GM21825 (cell line): ENCODE measurements around the gene ADD2.

Experiments used
- ATAC-seq: cut with Tn5 transposase; IDR thresholded peaks from one replicate; pipeline ENCODE4 v1.9.1; 2021; ENCODE audit warnings: mild to moderate bottlenecking, moderate library complexity; ENCODE audit not compliant: unreplicated experiment

ADD2 gene

DNA sequence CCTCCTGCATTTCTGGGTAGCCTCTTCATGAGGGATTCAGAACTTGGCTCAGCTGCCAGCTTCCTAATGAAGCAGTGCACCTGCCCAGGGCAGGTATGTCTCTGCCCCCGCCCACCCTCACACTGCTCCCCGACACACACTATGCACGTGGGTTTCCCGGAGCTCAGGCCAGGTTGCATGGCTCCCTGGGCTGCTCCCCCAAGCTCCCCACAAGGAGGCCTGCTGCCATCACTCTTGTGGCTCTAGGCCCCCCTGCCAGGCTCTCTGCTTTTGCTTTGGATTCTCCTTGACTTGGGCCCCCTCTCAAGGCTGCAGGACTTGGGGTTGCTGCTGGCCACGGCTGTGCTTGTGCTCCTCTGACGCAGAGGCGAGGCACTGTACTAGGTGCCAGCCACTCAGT, 43.6 kb downstream of the ADD2 start:
- no peak for ATAC-seq

DNA sequence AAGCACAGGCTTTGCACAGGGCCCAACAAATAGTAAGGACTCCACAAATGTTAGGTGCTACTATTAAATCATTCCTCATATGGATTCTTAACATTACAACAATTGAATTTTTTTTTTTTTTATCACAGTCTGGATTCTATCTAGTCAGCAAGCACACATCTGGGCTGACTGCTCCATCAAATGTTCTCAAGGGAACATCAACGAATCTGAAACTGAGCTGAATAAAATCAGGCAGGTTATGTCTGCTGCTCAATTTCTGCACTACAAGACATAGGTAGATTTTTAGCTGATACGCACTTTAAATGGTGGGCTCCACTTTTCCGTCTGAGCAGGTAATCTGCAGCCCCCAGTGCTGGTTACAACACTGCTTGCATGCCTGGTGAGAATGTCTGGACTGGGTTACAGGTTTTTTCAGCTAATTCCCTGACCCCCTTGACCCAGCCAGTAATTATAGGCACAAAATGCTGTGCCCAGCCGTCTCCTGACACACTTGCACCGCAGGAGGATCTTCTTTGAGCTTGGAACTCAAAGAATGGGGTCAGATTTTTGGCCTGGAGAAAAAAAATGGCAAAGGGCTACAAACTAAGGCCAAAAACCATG, 44.6 kb downstream of the ADD2 start:
- ATAC-seq: no peak

- ATAC-seq: no peak
These were observed 47.9 kb downstream of the ADD2 start for GRCh38 chr2:70720124-70720523.

DNA sequence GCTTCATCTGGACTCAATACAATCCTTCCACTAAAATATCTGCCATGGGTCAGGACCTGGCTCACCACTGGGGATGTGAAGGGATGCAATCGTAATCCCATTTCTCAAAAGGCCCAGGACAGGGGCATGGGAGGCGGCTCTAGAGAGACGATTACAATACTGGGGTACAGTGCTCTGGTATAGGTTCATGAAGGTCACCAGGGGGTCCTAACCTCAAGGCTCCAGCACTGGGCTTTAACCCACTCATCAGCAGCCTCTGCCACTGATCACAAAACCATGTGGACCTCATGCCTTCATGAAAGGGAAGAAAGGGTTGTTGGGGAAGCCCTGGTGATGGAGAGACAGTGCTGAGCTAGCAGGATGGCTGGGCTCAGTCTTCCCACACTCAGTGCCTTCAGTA, 48.8 kb downstream of the ADD2 start:
- no peak for ATAC-seq

DNA sequence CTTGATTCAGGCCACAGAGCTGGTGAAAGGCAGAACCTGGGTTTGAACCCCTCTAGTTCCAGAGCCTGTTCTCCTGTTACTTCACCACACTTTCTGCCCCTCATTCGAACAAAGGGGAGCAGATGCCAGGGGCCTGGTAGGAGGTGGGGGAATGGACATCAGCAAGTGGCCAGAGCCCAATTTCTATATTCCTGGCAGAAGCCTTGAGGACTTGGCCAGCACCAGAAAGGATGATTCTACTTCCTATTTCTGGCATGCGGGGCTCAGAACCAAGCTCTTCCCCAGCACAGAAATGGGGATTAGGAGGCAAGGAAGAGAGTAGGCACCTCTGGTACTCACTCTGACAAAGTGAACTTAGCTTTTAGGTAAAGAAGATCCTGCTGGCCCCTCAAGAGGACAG, 49.3 kb downstream of the ADD2 start:
- ATAC-seq: no peak

GRCh38 chr2:70718241-70718640, 49.8 kb downstream of the ADD2 start:
- ATAC-seq: no peak

- no peak for ATAC-seq
These were observed 50.5 kb downstream of the ADD2 start for GRCh38 chr2:70717431-70718038.

- ATAC-seq: no peak
These were observed 51.0 kb downstream of the ADD2 start for GRCh38 chr2:70716951-70717350.

- no peak for ATAC-seq
These were observed 51.8 kb downstream of the ADD2 start for GRCh38 chr2:70716131-70716743.

DNA sequence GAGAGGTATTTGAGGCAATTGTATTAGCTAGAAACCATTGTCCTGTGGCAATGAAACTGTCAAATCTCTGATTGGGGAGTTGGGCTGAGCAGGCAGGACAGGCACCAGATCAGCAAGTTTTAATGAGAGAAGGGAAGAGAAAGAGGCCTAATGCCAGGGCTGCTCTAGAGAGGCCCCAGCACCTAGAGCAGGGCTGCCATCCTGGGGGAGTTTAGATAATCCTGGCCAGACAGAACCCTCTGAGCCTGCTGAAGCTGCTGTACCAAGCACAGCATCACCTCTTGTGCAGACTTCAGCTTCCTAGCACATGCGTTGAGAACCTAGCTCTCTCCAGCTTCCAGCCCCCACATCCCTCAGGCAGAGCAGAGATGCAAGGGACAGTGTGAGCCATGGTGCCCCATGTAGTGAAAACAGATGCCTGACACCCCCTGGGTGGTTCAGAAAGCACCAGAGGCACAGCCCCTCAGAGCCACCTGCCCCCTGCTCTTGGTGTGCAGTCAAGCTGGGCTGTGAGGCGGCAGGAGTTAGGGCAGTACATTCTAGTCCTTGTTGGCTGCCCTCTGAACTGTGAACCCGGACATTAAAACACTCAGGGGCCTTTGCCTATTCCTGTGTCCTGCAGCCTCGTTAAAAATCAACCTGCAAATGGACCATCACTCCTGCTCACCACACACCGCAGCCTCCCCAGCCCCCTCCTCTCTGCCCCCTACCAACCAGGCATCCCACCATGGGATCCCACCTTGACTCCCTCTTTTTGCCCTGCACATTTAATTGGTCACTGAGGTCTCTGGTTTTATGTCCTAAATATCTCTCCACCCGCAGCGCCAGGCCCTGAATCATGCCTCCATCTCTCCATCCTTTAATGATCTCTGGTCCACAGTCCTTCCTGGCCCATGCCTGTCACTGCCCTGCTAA, 52.7 kb downstream of the ADD2 start:
- no peak for ATAC-seq

GRCh38 chr2:70714141-70714905, 53.7 kb downstream of the ADD2 start:
- ATAC-seq: no peak

- ATAC-seq: no peak
These were observed 55.1 kb downstream of the ADD2 start for GRCh38 chr2:70712916-70713315.

DNA sequence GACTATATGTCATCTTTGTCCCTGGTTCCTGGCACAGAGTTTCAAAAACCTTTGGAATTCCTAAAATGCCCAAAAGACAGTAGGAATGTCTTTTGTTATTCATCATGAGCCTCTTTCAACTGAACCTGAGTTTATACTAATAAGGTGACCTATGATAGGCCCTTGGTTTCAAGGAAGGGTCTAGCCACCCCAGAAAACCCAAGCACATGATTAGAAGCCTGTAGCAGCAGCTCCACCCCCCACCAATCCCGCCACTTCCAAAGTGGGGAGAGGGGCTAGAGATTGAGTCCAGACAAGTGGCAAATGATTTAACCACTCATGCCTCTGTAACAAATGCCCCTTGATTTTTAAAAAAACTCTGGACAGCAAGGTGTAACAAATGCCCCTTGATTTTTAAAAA, 56.8 kb downstream of the ADD2 start:
- ATAC-seq: no peak

- ATAC-seq: no peak
These were observed 57.8 kb downstream of the ADD2 start for GRCh38 chr2:70710038-70710690.

- no peak for ATAC-seq
These were observed 58.5 kb downstream of the ADD2 start for GRCh38 chr2:70709275-70710037.

- no peak for ATAC-seq
These were observed 59.4 kb downstream of the ADD2 start for GRCh38 chr2:70708376-70709199.

- ATAC-seq: no peak
These were observed 60.3 kb downstream of the ADD2 start for GRCh38 chr2:70707706-70708105.

DNA sequence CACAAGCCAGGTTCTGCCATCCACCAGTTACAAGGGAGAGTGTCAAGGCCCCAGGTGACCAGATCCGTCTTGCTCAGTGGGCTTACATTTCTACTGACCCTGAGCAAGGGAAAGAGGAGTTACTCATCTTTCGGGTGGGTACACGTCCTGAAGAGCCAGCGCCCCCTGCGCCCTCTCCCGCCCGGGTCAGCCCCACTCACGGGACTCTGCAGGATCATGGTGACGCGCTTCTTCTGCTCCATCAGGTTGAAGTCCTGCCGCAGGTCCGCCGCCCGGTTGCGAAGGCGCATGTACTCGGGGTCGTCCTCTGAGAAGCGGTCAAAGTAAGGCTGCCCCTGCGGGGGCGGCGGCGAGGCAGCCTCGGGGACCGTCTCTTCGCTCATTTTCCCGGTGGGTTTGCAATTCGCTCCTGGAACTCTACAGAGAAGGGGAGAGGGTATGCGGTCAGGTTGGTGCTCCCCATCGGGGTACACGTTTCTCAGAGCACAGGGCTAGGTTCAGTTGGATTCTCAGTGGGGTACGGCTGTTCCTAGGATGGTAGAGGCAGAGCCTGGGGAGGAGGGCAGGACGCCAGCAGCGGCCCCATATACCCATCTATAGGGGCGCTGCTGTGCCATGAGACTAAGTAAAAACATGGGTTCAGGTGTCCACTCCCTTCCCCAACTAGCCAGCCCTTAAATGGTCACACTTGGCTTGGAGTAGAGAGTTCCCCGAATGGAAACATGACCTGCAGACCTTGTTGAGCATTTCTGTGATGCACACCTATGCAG, 61.8 kb downstream of the ADD2 start:
- ATAC-seq: no peak
